NCI-H2196 treated with DMSO at 0.1 percent for 48 hours (cell line): ENCODE measurements around the gene EEA1.

Experiments
- DNase-seq: peaks from one replicate; lab custom pipeline; 2025; ENCODE audit not compliant: unreplicated experiment; lab: John Stamatoyannopoulos, UW

The EEA1 gene

GRCh38 chr12:92890601-92891106 is 38.4 kb downstream of the EEA1 start:
- DNase-seq: no peak

GRCh38 chr12:92886131-92886530 is 43.0 kb downstream of the EEA1 start:
- no peak for DNase-seq

DNA sequence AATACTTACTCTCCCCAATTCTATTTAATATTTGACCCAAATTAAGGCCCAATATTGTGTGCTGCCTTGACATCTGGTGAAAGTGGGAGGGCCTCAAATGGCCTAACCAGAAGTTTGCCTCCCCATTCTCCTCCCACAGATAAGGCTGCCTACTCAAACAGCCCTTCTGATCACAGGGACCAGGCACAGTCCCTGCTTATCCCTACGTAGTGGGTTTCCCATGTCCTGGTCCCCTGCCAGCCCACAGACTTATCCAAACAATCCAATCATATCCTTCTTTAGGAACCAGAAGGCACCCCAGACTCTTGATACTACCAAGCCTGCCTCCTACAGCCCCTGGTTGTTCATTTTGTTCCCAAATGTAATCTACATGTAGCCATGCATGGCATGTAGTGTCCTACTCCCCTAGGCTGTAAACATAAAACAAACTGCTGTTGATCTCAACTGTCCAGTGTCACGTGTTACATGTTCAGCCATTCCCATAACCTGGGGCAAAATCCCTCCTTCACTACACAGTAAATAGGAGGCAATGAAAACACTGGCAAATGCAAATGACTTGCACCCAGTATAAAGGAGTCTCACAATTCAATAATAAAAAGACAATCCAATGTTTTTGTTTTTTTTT is 49.3 kb downstream of the EEA1 start:
- no peak for DNase-seq

GRCh38 chr12:92877904-92878303 is 51.2 kb downstream of the EEA1 start:
- no peak for DNase-seq

GRCh38 chr12:92876496-92876895 is 52.6 kb downstream of the EEA1 start:
- DNase-seq: no peak

DNA sequence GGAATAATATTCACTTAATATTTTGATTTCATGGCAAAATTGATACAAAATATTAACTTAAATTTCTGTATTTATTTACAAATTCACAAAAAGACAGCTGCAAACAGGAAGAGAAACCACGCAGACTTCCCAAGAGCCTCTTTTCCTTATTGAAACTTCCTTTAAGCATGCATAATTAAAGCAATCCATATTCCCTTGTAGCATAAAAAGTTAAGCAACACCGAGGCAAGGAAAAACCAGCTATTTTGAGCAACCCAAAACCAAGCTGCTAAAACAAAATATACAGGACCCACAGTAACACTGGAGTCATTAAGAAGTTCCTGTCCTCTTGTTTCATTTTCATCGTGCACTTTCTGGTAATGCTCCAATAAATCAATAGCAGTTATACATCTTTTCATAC is 58.0 kb downstream of the EEA1 start:
- no peak for DNase-seq

GRCh38 chr12:92866418-92866817 is 62.7 kb downstream of the EEA1 start:
- DNase-seq: no peak

DNA sequence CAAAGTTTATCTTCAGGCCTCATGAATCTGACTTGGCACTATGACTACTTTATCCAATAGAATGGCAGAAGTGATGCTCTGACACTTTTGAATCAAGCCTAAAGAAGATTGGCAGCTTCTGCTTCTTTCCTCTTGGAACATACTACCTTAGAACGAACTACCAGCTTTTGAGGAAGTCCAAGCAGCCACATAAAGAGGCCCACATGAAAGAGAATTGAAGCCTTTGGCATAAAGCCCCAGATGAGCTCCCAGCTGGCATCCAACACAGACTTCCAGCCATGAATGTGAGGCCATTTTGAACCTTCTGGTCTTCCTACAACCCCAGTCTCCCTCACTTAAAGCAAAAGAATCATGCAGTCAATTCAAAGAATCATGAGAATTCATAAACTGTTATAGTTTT is 65.8 kb downstream of the EEA1 start:
- no peak for DNase-seq

DNA sequence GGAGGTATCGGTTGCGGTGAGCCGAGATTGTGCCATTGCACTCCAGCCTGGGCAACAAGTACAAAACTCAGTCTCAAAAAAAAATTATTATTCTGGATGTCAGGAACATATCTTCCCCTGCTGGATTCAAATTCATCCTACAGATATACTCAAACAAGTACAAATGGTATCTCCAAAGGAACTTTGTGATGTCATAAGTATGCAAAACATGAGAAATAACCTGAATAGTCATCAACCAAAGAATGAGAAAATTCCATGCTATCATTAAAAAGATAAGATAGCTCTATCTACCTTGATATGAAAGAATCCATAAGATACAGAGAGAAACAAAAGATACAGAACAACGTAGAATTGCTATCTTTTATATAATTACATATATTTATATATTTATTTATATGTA is 67.7 kb downstream of the EEA1 start:
- DNase-seq: no peak

- no peak for DNase-seq
These were observed 68.6 kb downstream of the EEA1 start for GRCh38 chr12:92860521-92860920.

DNA sequence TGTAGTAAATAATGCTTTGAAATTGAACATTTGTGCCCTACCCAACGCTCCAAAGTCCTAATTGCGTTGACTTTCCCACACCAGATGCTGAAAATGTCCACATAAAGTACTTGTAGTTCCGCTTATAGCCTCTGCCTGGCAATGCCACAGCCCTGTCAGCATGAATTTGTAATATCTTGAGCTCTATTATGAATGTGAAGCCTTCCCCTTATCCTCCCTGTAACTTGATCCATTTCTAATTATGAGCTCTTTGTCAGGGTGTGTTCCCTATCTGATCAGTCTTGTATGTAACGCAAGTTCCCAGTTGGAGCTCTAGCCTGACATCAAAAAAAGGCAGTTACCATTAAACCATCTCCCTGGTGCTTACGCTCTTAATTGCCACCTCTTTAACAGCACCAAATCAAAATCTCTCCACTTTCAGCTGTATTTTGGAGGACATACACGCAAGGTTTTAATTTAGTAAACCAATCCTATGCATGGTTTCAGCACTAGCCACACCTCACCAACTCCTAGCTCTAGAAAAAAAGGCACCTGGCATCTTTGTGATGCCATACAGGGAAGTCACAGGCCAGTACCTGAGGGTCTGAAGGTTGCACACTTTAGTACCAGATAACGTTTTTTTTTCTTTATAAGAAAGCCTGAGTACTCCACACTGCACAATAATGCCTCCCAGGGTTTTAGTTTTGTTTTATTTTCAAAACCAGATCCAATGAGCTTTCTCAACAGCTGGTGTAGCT is 69.3 kb downstream of the EEA1 start:
- DNase-seq: no peak

DNA sequence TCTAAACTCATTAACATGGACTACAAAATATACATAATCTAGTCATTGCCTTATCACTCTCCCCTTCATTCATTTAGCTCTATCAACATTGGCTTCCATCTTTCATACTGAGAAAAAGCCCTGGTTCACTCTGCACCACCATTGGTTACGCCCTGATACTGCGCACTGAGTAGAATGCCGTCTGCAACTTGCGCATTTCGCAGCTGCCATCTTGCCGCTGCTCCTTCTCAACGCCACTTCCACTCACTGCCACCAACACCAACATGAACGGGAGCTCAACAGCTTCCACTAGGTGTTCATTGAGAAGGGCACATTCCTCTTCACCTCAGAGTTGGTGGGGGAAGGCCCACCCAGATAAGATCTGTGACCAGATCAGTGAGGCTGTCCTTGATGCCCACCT is 71.3 kb downstream of the EEA1 start:
- DNase-seq: no peak

DNA sequence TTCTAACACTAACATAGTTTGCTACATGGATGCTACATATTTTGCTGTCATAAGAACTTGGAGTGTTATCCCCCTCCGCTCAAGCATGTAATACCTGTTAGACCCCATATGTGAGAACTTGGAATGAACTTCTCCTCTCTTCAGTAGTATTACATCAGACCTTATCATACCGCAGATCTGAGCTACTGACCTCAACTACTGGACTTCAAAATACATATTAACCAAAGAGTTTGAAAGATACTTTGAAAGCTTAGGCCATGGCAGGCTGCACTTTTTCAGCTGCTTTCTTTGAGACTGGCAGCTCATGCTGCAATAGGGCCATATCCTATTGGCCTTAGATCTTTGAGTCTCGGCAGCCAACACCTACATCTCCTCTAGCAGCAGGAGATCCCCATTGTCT is 74.8 kb downstream of the EEA1 start:
- DNase-seq: no peak

- DNase-seq: no peak
These were observed 80.4 kb downstream of the EEA1 start for GRCh38 chr12:92848740-92849139.

DNA sequence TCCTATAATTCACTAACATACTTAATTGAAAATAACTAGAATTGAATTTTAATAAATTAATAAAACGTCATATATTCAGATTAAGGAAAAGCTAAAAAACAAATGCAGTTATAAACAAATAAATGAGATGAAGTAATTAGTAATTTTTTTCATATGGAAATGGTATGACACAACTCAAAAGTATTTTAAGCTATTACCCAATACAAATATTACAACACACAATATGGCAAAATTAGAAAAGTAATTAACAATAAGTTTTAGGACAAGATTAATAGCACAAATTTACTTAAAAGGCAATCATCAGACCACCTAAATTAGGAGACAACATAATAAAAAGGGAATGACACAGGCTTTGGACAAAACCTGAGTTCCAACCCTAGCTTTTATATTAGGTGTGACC is 81.7 kb downstream of the EEA1 start:
- no peak for DNase-seq

DNA sequence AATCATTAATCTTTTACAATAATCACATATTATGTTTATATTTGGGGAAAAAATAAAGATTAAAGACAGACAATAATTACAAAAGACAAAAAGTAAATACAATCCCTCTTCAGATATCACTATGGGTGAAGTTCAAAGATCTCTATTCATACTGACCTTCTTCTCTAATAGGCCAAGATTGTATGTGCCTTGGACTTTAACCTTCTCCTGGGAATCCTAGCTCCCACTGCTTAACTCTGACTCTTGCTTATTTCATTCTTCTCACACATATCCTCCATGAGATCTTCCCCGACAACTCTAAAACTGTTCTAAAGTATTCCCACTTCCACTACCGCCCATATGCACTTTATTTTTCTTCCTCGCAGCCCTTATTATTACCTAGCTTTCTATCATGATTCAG is 83.8 kb downstream of the EEA1 start:
- DNase-seq: no peak

- no peak for DNase-seq
These were observed 84.8 kb downstream of the EEA1 start for GRCh38 chr12:92844151-92844763.

DNA sequence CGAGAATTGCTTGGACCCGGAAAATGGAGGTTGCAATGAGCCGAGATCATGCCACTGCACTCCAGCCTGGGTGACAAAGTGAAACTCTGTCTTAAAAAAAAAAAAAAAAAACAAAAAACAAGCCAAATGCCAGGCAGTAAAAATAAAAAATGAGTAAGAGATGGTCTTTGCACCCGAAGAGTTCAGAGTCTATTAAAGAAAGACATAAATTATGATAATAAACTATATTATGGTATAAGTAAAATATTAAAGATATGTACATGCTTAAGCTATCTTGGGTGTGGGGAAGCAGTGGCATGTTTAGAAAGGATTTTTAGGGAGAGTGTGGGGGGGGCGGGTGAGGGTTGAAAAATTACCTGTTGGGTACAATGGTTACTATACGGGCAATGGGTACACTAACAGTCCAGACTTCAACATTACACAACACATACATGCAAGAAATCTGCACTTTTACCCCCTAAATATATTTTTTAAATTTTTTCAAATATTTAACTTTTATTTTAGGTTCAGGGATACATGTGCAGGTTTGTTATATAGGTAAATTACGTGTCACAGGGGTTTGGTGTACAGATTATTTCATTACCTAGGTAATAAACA is 99.3 kb downstream of the EEA1 start:
- no peak for DNase-seq

DNA sequence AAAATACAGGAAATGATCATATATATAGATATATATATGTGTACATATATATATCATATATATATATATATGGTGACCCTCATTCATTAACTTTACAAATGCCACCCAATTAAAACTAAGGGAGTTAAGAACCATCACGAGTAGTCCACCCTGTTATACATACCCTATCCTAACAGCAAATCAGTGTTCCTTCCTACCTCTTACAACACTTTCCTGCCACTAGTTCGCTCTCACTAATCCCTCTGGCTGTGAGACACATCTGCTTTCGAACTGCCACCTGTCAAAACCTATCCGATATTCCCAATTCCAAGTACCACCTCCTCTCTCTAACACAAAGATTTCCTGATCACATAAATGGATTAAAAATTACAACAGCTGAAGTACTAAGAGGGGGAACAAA is 100.5 kb downstream of the EEA1 start:
- DNase-seq: no peak

GRCh38 chr12:92827836-92828431 is 101.2 kb downstream of the EEA1 start:
- no peak for DNase-seq

- no peak for DNase-seq
These were observed 108.0 kb downstream of the EEA1 start for GRCh38 chr12:92821142-92821541.

GRCh38 chr12:92814584-92814983 is 114.5 kb downstream of the EEA1 start:
- DNase-seq: no peak
